NCI-H226 (cell line): ENCODE data around the gene ATXN1.
"Not testable (repeated sequence)": the region's sequence is repeated elsewhere in the genome, so short reads cannot be mapped to it uniquely, and the experiment has no call there.

Experiments used
- DNase-seq: peaks from one replicate; pipeline ENCODE4 v3.0.0-alpha.2; 2015

ATXN1 gene

GRCh38 chr6:16718356-16718755 lies 42.9 kb downstream of the ATXN1 start:
- DNase-seq, result no peak

DNA sequence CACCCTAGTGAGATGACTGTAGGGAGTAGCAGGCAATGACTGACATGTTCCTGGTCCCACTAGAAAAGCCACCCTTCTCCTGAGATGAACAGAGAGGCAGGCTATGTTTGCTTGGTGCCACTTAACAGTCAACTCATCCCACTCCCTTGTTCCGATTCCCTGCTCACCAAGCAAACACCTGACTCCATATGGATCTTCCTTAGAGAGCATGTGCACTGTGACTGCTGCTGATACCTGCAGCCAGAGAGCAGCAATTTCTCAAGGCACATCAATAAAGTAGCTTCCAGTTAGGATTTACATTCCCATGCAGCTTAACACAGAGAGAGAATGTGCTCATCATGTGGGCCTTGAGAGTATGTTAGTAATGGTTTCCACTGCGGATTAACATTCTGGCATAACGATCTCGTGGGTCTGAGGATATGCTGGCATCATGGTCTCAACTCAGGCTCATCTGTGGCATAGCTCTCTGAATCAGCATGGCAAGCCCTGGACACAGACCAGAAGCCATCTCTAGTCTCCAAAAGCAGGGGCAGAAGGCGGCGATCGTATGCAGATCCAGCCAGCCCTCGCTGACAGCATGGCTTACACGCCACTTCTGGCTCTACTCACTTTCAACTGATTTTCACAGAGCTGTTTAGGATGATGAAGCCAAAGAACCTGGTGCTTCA lies 43.9 kb downstream of the ATXN1 start:
- no peak for DNase-seq

GRCh38 chr6:16716321-16716858 lies 44.9 kb downstream of the ATXN1 start:
- DNase-seq, result no peak

DNA sequence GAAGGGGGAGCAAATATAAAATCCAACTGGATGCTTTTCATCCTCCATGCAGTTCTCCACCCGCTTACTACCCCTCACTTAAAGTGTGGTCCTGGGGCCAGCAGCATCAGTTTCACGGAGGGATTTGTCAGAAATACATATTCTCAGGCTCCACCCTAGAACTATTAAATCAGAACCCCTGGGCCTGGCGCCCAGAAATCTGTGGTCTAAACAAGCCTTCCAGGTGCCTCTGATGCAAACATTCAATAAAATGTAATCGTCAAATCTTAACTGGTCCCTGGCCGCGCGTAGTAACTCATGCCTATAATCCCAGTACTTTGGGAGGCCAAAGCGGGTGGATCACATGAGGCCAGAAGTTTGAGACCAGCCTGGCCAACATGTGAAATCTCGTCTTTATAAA lies 47.7 kb downstream of the ATXN1 start:
- no peak for DNase-seq

GRCh38 chr6:16712931-16713484 lies 48.3 kb downstream of the ATXN1 start:
- DNase-seq, result peak; percentile 94

DNA sequence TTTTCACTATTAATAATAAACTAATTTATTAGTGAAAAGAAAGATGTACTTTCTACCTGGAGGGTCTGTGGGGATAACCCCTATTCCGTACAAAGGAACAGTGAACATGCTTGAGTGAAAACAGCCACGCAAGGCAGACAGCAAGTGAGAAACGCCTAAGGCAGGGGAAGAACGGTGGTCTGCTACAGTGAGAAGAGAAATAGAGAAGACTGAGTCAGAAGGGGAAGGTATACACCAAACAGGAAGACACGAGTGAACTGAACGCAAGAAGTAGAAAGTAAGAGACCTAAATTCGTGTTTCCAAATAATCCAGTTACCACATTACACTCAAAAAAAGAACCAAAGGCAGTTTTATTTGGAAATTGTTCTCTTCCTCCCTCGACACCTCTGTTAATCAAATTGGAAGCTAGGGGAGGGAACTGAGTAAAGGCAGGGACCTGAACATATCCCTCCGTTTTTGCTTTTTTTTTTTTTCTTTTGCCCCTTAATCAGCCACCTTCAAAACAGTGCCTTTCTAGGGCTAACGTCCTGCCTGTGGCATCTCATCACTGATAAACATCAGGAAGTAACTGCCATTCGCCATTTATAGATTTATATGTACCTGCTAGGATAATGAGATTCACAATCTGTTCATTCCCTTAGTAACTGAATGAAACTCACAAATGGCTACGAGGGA lies 48.9 kb downstream of the ATXN1 start:
- DNase-seq, result no peak

- DNase-seq, result peak; percentile 76
Observed at GRCh38 chr6:16711546-16712254, 49.6 kb downstream of the ATXN1 start.

GRCh38 chr6:16706911-16707783 lies 54.1 kb downstream of the ATXN1 start:
- DNase-seq, result peak; percentile 53

GRCh38 chr6:16706491-16706890 lies 54.8 kb downstream of the ATXN1 start:
- DNase-seq, result not testable (repeated sequence)

DNA sequence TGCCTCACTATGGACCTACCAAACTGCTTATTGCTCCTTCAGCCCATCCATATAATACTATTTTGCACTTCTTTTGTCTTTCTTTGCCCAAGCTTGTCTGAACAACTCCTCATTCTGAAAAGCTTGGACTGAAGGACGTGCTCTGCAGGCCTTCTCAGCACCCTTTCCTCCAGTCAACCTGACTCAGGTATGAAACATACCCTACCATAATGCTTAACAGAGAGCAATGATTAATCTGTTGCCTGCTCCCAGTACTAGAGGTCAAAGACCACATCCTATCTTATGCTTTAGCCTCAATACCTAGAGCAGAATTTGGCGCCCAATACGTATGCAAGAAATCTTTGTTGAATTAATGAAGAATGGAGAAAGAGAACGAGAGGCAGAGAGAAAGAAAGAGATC lies 55.2 kb downstream of the ATXN1 start:
- DNase-seq, result no peak

- DNase-seq, result no peak
Observed at GRCh38 chr6:16705081-16705993, 55.9 kb downstream of the ATXN1 start.

DNA sequence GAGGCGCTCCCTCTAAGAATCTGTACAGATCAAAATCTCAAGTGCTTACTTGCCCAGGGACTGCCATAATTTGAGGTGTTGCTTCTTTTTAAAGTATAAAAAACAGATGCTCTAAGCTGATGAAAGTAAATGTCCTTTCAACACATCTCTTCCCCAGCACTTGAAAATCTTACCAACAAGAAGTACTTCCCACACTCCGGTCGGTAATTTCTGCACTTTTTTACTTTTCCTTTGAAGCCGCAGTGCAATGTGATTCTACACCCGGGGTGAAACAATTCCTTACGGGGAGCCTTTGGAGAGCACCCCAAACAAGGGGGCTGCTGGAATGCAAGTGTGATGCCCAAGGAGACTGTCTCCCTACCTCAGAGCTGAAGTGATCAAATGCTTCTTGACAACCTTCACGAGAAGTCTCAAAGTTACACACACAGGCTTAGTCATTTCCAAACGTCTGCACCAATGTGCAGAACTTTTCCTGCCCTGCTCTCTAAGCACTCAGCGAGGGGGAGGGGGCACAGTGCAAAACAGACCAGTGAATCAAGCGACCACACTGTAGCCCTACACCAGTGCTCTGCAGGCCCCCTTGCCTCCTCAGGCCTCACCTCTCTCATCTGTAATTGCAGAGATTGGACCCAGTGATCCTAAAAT lies 56.7 kb downstream of the ATXN1 start:
- DNase-seq, result no peak

DNA sequence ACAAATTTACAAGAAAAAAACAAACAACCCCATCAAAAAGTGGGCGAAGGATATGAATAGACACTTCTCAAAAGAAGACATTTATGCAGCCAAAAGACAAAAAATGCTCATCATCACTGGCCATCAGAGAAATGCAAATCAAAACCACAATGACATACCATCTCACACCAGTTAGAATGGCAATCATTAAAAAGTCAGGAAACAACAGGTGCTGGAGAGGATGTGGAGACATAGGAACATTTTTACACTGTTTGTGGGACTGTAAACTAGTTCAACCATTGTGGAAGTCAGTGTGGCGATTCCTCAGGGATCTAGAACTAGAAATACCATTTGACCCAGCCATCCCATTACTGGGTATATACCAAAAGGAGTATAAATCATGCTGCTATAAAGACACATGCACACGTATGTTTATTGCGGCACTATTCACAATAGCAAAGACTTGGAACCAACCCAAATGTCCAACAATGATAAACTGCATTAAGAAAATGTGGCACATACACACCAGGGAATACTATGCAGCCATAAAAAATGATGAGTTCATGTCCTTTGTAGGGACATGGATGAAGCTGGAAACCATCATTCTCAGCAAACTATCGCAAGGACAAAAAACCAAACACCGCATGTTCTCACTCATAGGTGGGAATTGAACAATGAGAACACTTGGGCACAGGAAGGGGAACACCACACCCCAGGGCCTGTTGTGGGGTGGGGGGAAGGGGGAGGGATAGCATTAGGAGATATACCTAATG lies 58.5 kb downstream of the ATXN1 start:
- DNase-seq, result not testable (repeated sequence)

GRCh38 chr6:16700916-16701234 lies 60.4 kb downstream of the ATXN1 start:
- DNase-seq, result no peak

GRCh38 chr6:16700202-16700915 lies 60.9 kb downstream of the ATXN1 start:
- no peak for DNase-seq

DNA sequence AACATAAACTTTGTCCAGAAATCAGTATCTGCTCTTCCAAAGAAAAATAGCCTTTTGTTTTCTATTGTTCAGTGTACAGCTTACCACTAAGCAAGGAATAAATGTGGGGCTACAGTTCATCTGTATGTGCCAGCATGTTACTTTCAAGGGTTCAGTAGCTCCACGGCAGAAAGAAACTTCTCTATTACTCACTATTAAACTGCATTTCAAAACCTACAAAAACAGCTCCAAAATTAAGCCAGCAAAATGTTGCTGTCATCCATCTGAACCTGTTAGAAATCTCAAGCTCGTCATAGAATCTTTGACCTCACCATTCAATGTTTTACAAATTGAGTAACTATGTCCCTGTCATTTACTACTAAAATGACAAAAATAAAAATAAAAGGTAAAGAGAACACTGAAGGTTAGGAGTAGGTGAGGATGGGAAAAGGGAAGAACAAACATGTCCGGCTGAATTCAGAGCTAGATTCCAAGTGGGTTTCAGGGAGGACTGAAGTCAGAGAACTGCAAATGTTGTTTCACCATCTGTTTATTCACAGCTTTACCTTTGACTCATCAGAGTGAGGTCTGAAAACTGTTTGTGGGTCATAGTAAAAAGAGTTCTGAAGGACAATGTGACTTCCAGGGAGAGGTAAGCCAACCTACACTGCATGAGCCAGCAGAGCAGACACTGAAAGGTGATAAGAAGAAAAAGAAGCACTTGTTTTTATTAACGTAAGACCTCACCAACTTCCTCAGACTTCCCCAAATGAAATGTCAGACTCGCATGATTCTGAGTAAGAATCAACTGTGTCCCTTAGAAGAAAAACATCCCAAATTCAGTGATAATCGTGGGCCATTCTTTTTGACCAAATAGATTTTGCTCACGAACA lies 62.0 kb downstream of the ATXN1 start:
- no peak for DNase-seq

DNA sequence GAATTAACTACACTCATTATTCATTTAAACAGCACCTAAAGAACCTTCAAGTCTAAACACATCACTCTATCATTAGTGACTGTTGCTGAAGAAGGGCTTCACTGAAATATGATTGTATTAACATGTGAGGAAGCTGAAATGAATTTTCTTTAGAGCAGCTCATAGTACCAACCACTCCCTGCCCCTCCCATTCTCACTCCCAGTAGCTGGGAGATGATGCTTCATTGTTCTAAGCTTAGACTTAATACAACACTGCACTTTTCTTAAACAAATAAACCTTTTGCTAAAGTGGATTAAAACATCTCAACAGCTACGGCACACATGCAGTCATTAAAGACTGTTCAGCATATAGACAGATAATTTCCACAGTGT lies 63.1 kb downstream of the ATXN1 start:
- DNase-seq, result no peak

DNA sequence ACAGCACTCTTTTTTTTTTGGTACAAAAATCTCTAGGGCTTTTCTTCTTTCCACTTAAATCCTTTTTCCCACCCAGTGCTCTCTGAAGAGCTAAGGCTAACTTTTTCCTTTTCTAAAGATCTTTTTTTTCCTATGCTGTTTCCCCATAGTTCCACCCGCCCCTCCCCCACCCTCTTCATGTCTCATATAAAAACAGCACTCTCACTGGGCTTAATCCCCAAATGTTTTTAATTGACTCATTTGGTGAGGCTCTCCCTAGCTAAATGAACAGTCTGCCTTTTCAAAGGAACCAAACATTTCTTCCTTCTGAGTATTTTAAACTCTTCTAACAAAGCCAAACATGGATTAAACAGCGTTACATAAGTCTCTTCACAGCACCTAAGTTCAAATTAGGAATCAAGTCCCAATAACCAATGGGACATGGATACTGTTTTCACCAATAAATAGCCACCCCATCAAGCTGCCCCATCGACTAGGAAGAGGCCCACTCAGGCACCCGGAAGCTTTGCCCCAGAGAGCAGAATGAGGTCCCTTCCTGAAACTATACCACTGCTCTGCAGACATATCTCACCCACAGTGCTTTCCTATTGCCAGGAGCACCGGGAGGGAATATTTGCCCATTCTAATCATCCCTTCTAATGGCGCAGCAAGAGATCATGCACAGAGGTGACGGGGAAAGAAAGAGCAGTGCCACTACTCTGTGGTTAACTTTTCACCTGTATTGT lies 63.7 kb downstream of the ATXN1 start:
- no peak for DNase-seq
